Posterior cingulate gyrus (tissue), 11 donors: ENCODE measurements around the gene UROS.

Experiments used
- DNase-seq, 10 donors: peaks; one replicate each; pipeline versions ENCODE4 v3.0.0 to v3.0.0-alpha.2; 2020 to 2021; ENCODE audit warnings: mixed read lengths in 3 of 10
- intact Hi-C: fragments of 100-400 bp; cut with DNase I; formaldehyde crosslinking; loops from one replicate; pipeline ENCODE4 v1.15.1; 2023

UROS gene

GRCh38 chr10:125795128-125795527 lies 27.9 kb downstream of the UROS start:
- intact Hi-C loops: no loop called here
- DNase-seq: peak; percentile 71 to 97 (median 82)

GRCh38 chr10:125792342-125793300 lies 30.4 kb downstream of the UROS start:
- no peak for DNase-seq
- intact Hi-C loops: no loop called here

- intact Hi-C loops: no loop called here
- peak in 1 of 10 donors; percentile 80 for DNase-seq
These were observed 34.7 kb downstream of the UROS start for GRCh38 chr10:125788156-125789034.

GRCh38 chr10:125785791-125786190 lies 37.3 kb downstream of the UROS start:
- no peak for DNase-seq

GRCh38 chr10:125783957-125784356 lies 39.1 kb downstream of the UROS start:
- DNase-seq: no peak
- intact Hi-C loops: no loop called here

More at GRCh38 chr10:125785791-125786190, 37.3 kb downstream of the UROS start:
- intact Hi-C loops: no loop called here

GRCh38 chr10:125783408-125783807 lies 39.6 kb downstream of the UROS start:
- DNase-seq: peak in 1 of 10 donors; percentile 67
- intact Hi-C loops: no loop called here

- no peak for DNase-seq
These were observed 40.4 kb downstream of the UROS start for GRCh38 chr10:125782616-125783015.

GRCh38 chr10:125782054-125782453 lies 41.0 kb downstream of the UROS start:
- intact Hi-C loops: no loop called here
- no peak for DNase-seq

More at GRCh38 chr10:125782616-125783015, 40.4 kb downstream of the UROS start:
- intact Hi-C loops: no loop called here

- intact Hi-C loops: no loop called here
- DNase-seq: no peak
These were observed 41.7 kb downstream of the UROS start for GRCh38 chr10:125781374-125781773.

- DNase-seq: peak in 1 of 10 donors; percentile 8
- intact Hi-C loops: no loop called here
These were observed 43.4 kb downstream of the UROS start for GRCh38 chr10:125779403-125780327.

GRCh38 chr10:125778556-125778955 lies 44.5 kb downstream of the UROS start:
- intact Hi-C loops: no loop called here
- no peak for DNase-seq

- intact Hi-C loops: no loop called here
- no peak for DNase-seq
These were observed 45.3 kb downstream of the UROS start for GRCh38 chr10:125777806-125778205.

- no peak for DNase-seq
- intact Hi-C loops: no loop called here
These were observed 47.5 kb downstream of the UROS start, which contains the start of gene MMP21 for GRCh38 chr10:125775491-125776106. Gene MMP21 (minus strand): TSS chr10:125775821. CDS start chr10:125775821, 0 bp downstream.

- DNase-seq: peak in 2 of 10 donors; percentile 62 to 65
- intact Hi-C loops: no loop called here
These were observed 48.4 kb downstream of the UROS start for GRCh38 chr10:125774581-125775191.

GRCh38 chr10:125773687-125774543 lies 49.1 kb downstream of the UROS start:
- intact Hi-C loops: no loop called here
- DNase-seq: peak in 1 of 10 donors; percentile 45

GRCh38 chr10:125772864-125773180 lies 50.2 kb downstream of the UROS start:
- peak in 2 of 10 donors; percentile 51 to 82 for DNase-seq
- intact Hi-C loops: no loop called here

GRCh38 chr10:125772112-125772863 lies 50.8 kb downstream of the UROS start:
- peak in 2 of 10 donors; percentile 61 to 77 for DNase-seq
- intact Hi-C loops: no loop called here
